Osteoblast (primary cell): ENCODE data around the gene SNCAIP. TPM values are rescaled to one million over a fixed set of nuclear protein-coding genes. Genes with fewer than 3 reads are reported as not detected.

Source experiments
- DNase-seq: peaks from one replicate; pipeline ENCODE4 v3.0.0; 2011; ENCODE audit warnings: low spot score, mixed read lengths; ENCODE audit not compliant: insufficient read length; ENCODE audit errors: missing footprints
- H2AFZ ChIP-seq: 2 replicates; pipeline ENCODE4 v1.6.0; 2011; ENCODE audit warnings: mild to moderate bottlenecking, low read length
- H3K27ac ChIP-seq: 2 replicates; pipeline ENCODE4 v1.5.1; 2011; ENCODE audit warnings: mild to moderate bottlenecking, low read depth, low read length, moderate library complexity
- H3K27me3 ChIP-seq: 2 replicates; pipeline ENCODE4 v1.6.0; 2012; ENCODE audit warnings: mild to moderate bottlenecking, control low read depth, inconsistent platforms, low read length, moderate library complexity; ENCODE audit not compliant: insufficient read depth
- H3K36me3 ChIP-seq: 2 replicates; pipeline ENCODE4 v1.5.1; 2011; ENCODE audit warnings: mild to moderate bottlenecking, low read length, control low read depth, moderate library complexity; ENCODE audit not compliant: insufficient read depth
- H3K4me1 ChIP-seq: 2 replicates; pipeline ENCODE4 v1.5.1; 2011; ENCODE audit warnings: mild to moderate bottlenecking, low read length, control low read depth, moderate library complexity; ENCODE audit not compliant: insufficient read depth
- H3K4me2 ChIP-seq: 2 replicates; pipeline ENCODE4 v1.6.0; 2011; ENCODE audit warnings: mild to moderate bottlenecking, low read length; ENCODE audit not compliant: insufficient read depth
- H3K4me3 ChIP-seq: fragments of 200-600 bp; sonication (generic); 3 replicates; pipeline ENCODE4 v1.5.1; 2012; ENCODE audit warnings: mild to moderate bottlenecking, low read length, inconsistent platforms; ENCODE audit not compliant: insufficient read depth
- H3K79me2 ChIP-seq: 2 replicates; pipeline ENCODE4 v1.6.0; 2012; ENCODE audit warnings: mild to moderate bottlenecking, low read length, control low read depth, inconsistent platforms; ENCODE audit not compliant: insufficient read depth
- H3K9me3 ChIP-seq: 2 replicates; pipeline ENCODE4 v1.5.1; 2011; ENCODE audit warnings: low read depth, low read length, control low read depth
- H4K20me1 ChIP-seq: 2 replicates; pipeline ENCODE4 v1.6.0; 2012; ENCODE audit warnings: mild to moderate bottlenecking, low read length, control low read depth; ENCODE audit not compliant: insufficient read depth
- total RNA-seq: library from RNA; depleted of rRNA; stranded (reverse); fragments of >200 nt; gene quantifications from 2 replicates; pipeline ENCODE4 v1.2.3, GENCODE V29; 2012
- TF ChIP-seq, protein P1 (sequence below): IDR thresholded peaks from 2 replicates; pipeline ENCODE4 v1.5.1; 2011; ENCODE audit warnings: mild to moderate bottlenecking, low read depth, low read length, moderate library complexity; ENCODE audit errors: extremely low read depth

SNCAIP gene
- total RNA-seq, 1 donor = 6.2 TPM

DNA sequence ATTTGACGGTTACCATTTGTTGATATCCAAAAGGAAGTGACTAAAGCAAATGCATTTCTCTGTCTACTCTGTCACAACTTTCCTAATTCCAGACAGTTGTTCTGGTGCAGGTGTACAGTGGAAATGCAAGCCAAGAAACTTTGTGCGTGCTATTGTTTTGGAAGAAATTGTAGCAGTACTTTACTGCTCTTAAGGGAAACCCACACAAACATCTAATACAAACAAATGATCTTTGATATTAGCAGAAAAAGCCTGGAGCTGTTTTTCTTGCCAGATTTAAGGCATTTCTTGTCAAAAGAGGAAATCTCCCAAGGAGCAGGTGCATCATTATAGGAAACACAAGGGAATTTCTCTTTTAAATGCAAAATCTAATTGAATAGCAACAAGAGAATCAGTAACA lies 2.0 kb downstream of the SNCAIP start:
- no peaks in the 10 kb centered on the region for H4K20me1 ChIP-seq
- H3K4me1 ChIP-seq = peaks cover 14% of the 10 kb centered on the region
- no peak for DNase-seq
- H3K79me2 ChIP-seq = peaks cover 2% of the 10 kb centered on the region
- no peak overlapping the region for H3K4me3 ChIP-seq
- H3K9me3 ChIP-seq = no peaks in the 10 kb centered on the region
- no peaks in the 10 kb centered on the region for H3K36me3 ChIP-seq
- H3K4me2 ChIP-seq = no peak overlapping the region
- H3K27me3 ChIP-seq = peaks cover 6% of the 10 kb centered on the region
- H3K27ac ChIP-seq = no peak overlapping the region
- TF ChIP-seq, protein P1, sequence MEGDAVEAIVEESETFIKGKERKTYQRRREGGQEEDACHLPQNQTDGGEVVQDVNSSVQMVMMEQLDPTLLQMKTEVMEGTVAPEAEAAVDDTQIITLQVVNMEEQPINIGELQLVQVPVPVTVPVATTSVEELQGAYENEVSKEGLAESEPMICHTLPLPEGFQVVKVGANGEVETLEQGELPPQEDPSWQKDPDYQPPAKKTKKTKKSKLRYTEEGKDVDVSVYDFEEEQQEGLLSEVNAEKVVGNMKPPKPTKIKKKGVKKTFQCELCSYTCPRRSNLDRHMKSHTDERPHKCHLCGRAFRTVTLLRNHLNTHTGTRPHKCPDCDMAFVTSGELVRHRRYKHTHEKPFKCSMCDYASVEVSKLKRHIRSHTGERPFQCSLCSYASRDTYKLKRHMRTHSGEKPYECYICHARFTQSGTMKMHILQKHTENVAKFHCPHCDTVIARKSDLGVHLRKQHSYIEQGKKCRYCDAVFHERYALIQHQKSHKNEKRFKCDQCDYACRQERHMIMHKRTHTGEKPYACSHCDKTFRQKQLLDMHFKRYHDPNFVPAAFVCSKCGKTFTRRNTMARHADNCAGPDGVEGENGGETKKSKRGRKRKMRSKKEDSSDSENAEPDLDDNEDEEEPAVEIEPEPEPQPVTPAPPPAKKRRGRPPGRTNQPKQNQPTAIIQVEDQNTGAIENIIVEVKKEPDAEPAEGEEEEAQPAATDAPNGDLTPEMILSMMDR = no peak
- H2AFZ ChIP-seq = no peak overlapping the region

DNA sequence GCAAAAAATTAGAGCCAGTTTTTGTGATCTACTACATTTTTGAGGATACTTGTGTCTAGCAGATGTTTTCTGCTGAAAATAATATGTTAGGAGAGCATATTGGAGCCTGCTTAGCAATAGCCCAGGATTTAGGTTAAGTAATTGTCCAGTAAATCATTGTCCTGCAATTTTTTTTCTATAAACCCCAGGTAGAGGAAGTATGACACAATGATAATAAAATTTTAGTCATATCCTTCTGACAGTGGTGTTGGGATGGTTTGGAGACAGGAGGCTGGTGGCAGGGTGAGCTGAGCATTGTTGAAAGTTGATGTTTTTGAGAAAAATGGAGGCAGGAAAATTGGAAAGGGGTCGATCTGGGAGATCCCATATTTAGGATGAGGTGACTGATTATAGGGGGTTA lies 3.5 kb downstream of the SNCAIP start:
- Histone ChIP-seq H3K27ac (no peak overlapping the region), H4K20me1 (no peaks in the 10 kb centered on the region), H3K4me2 (no peak overlapping the region), H2AFZ (no peak overlapping the region), H3K36me3 (no peaks in the 10 kb centered on the region), H3K9me3 (no peaks in the 10 kb centered on the region), H3K27me3 (peaks cover 6% of the 10 kb centered on the region), H3K4me1 (peaks cover 14% of the 10 kb centered on the region), H3K79me2 (peaks cover 2% of the 10 kb centered on the region), H3K4me3 (no peak overlapping the region)
- TF ChIP-seq, protein P1 = no peak
- DNase-seq = no peak

DNA sequence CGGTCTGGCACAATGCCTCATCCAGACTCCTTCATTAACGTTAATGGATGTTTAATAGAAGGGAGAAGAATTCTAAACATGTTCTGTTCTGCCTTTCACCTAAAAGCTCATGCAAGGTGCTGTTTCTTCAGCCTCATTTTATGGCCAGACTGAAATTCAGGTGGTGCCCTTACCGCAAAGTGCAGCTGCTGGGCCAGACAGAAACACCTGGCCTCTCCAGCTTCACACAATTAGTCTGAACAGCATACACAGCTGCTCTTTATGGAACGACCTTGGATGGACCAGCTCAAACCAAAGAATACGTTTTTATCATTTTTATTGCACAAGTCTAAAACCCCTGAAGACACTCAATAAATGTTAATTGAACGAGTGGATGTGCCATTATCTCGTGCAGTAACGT lies 4.6 kb downstream of the SNCAIP start:
- Histone ChIP-seq H3K36me3 (no peaks in the 10 kb centered on the region), H2AFZ (no peak overlapping the region), H3K79me2 (peaks cover 2% of the 10 kb centered on the region), H3K9me3 (no peaks in the 10 kb centered on the region), H3K27me3 (peaks cover 6% of the 10 kb centered on the region), H3K4me1 (peaks cover 14% of the 10 kb centered on the region), H3K4me3 (no peak overlapping the region), H3K27ac (no peak overlapping the region), H3K4me2 (no peak overlapping the region), H4K20me1 (no peaks in the 10 kb centered on the region)
- TF ChIP-seq, protein P1 = no peak
- DNase-seq = no peak

DNA sequence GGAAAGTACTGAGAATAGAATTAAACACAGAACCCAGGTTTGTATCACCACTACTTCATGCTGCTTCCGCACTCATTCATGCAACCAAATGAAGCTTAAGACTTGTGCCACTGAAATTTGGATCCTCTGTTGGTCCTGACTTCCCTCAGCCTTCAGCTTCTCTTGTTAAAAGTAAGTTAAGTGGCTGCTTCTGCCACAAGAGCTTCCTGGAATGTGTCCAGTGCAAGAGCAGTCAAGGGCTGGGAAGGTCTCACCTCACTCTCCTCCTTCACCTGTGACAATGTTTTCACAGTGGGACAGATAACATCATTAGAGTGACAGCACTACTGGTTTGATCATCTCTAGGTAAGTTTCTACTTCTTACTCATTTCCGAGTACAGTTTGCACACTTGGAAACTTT lies 7.9 kb downstream of the SNCAIP start:
- Histone ChIP-seq H3K9me3 (no peaks in the 10 kb centered on the region), H3K4me1 (peaks cover 4% of the 10 kb centered on the region), H3K4me3 (no peak overlapping the region), H3K4me2 (no peak overlapping the region), H3K36me3 (no peaks in the 10 kb centered on the region), H4K20me1 (no peaks in the 10 kb centered on the region), H3K27me3 (no peaks in the 10 kb centered on the region), H3K79me2 (no peaks in the 10 kb centered on the region), H3K27ac (no peak overlapping the region), H2AFZ (no peak overlapping the region)
- DNase-seq = no peak
- TF ChIP-seq, protein P1 = no peak
